ENCODE results near the gene HPCAL4.

HPCAL4 gene

DNA sequence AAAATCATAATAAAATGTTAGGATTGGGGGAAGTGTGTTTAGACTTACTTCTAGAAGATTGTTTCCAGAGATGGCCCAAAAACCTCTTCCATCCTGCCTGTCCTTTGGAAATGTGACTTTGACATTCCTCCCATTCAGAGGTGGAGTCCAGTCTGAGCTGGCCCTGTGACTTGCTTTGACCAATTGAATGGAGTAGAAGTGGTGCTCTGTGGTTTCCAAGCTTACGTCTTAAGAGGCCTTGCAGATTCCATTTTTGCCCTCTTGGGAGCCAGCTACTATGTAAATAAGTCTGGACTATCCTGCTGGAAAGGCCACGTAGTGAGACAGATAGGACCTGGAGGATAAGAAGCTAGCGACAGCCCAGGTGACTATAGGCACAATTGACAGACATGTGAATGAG, 18.0 kb downstream of the HPCAL4 start:
- no peak for DNase-seq

DNA sequence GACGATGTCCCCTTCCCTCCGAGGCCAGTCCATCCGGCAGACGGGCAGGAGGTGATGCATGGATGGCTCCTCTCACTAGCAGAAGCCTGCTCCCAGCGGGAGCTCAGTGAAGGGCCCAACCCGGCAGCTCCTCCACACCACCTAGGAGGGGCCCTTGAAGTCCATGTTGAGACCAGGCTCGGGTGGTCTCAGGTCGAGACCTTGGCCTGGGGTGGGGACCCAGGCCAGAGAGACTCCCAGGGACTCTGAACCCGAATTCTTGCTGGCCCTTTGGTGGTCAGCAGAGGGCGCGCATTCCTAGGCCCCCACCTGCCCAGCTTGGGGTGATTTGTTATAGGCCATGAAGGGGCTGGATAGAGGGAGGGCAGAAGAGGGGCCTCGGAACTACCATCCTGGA, 18.7 kb downstream of the HPCAL4 start:
- peak; percentile 52 for DNase-seq

DNA sequence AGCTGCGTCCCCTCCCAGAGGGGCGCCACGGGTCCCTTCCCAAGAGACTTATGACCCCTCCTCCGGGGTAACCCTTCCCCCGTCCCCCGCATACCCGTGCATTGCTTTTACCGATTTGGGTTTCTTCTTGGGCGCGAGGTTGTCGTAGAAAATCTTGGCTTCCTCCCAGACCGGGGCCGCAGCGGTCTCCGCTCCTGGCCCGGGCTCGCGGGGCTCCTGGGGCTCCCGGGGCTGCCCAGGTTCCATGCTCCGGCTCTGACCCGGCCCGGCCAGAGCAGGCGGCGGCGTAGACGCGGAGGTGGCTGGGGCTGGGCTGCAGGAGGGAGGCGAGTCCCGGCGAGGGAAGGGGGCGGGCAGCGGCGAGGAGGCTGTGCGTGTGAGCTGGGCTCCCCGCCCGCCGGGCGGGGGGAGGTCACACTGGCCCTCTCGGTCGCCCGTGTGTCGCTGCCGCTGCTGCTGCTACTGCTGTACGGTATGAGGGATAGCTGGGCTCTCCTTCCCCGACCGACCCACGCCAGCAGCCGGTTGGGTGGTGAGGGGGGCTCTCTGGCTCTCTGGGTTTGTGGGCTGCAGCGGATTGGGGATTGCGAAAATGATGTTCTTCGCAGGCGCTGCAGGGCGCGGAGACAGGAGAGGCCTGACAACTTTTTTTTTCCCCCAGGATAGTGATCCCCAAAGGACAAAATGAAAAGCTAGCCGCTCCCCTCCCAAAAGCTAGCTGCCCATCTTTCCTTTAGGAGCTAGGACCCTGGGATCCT, 19.3 kb downstream of the HPCAL4 start, which contains the start of gene NT5C1A:
NT5C1A (minus strand) TSS at position 315 of the 758 bp plus-strand sequence; CDS start at position 246, 69 bp downstream.
- no peak for DNase-seq

GRCh38 chr1:39671433-39671792, 19.8 kb downstream of the HPCAL4 start:
- DNase-seq: no peak

- DNase-seq: no peak
These were observed 20.5 kb downstream of the HPCAL4 start for GRCh38 chr1:39670689-39671088.

GRCh38 chr1:39668894-39669293, 22.3 kb downstream of the HPCAL4 start:
- DNase-seq: no peak

DNA sequence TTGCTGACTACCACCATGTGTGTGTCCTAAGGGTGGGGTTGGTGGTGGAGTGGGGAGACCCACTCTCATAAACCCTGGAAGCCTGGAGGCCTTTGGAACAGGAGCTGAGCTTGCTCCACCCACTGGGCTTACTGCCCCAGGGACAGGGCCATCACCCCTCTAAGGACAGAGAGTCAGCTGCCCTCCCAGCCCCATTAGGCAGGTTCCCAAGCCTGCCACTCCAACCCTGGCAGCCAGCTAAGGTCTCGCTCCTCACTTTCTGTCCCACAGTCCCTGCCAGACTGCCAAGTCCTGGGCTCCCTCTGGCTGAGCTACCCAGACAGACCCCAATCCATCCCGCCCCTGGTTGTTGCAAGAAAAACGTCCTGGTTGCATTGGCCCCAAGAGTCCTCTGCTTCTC, 23.1 kb downstream of the HPCAL4 start:
- no peak for DNase-seq

DNA sequence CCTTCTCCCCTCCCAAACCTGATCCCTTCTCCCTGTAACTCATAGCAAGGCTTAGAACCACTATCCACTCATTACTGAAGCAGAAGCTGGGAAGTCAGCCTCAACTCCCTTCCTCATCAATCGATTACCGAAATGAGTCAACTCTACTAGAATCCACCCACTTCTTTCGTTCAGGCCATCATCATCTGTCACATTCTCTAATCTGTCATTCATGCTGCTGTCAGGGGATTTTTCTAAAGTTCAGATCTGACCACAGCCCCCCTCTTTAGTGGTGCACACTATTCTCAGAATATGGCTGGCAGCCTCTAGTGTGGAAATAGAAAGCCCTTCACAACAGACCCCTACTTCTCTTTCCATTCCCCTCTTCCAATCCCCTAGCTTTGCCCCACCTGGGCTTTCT, 24.5 kb downstream of the HPCAL4 start:
- no peak for DNase-seq

- no peak for DNase-seq
These were observed 27.7 kb downstream of the HPCAL4 start for GRCh38 chr1:39663559-39663958.

DNA sequence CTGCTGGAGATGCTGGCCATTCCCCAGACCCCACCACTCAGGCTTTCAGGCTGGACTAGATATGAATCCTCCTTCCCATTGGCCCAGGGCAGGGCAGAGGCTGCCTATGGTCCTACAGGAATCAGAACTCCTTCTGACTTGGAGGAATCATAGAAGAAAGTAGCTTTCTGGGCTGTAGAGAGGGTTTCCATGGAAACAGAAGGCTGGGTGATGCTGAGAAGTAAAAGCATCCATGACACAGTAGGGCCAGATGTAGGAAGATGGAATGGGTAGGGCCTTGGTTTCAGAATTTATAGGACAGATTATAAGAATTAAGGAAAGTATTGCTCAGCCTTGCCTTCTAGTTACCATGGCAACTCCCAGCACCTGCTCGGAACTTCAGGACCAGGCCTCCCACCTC, 28.4 kb downstream of the HPCAL4 start:
- no peak for DNase-seq

GRCh38 chr1:39659538-39659937, 31.7 kb downstream of the HPCAL4 start:
- no peak for DNase-seq

GRCh38 chr1:39659110-39659509, 32.1 kb downstream of the HPCAL4 start:
- no peak for DNase-seq

GRCh38 chr1:39657923-39658485, 33.2 kb downstream of the HPCAL4 start:
- DNase-seq: peak; percentile 95

DNA sequence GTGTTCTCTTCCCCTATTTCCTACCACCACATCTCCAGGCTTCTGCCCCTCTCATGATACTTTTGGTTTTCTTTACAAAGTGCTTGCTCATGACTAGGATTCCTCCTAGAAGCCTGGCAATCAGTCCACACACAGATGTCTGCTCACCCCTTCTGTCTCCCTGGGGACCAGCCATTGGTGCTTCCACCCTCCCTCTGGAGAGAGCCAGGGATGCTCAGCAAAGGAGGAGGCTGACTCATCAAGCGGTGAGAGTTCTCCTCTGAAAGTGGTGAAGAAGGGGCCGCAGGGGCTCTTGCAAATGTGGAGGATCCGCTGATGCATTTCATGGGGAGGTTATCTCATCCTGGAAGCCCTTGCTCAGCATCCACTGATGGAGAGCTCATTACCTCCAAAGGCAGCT, 33.8 kb downstream of the HPCAL4 start:
- DNase-seq: no peak

- DNase-seq: no peak
These were observed 34.8 kb downstream of the HPCAL4 start for GRCh38 chr1:39656391-39656790.

GRCh38 chr1:39655578-39656268, 35.5 kb downstream of the HPCAL4 start:
- DNase-seq: no peak

GRCh38 chr1:39654291-39654690, 36.9 kb downstream of the HPCAL4 start:
- no peak for DNase-seq

- peak; percentile 84 for DNase-seq
These were observed 37.6 kb downstream of the HPCAL4 start for GRCh38 chr1:39653546-39654031.

GRCh38 chr1:39652554-39652953, 38.7 kb downstream of the HPCAL4 start:
- no peak for DNase-seq

GRCh38 chr1:39652105-39652504, 39.1 kb downstream of the HPCAL4 start:
- DNase-seq: no peak

GRCh38 chr1:39650431-39650830, 40.8 kb downstream of the HPCAL4 start:
- DNase-seq: no peak

- DNase-seq: no peak
These were observed 41.5 kb downstream of the HPCAL4 start for GRCh38 chr1:39649636-39650185.

DNA sequence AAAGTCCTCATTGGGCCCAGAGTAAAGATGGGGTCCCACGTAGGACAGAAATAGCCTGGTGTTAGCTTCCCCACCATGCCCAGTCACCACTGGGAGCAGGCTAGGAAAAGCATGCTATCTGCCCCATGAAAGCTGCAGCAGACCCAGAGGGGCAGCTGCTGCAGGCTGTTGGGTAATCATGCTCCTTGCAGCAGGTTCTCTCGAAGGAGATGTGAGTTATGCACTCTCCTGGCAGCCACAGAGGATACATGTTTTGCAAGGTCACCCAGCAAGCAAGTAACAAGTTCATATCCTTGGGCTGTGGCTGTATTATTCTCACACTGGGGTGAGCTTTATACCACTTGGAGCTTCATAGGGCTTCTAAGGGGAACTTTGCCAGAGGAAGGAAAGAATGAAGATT, 42.7 kb downstream of the HPCAL4 start:
- no peak for DNase-seq

- no peak for DNase-seq
These were observed 44.0 kb downstream of the HPCAL4 start for GRCh38 chr1:39647247-39647646.

Measured in OCI-M1 (cell line).